Effector CD4-positive, alpha-beta T cell (primary cell): ENCODE results near the gene PNLIPRP3. TPM values are rescaled to one million over a fixed set of nuclear protein-coding genes. Genes with fewer than 3 reads are reported as not detected.
"Not testable (repeated sequence)": the region's sequence is repeated elsewhere in the genome, so short reads cannot be mapped to it uniquely, and the experiment has no call there.

Experiments
- DNase-seq: peaks from one replicate; pipeline ENCODE4 v3.0.0-alpha.2; 2020
- total RNA-seq: gene quantifications from one replicate; lab custom pipeline; 2026; lab: John Stamatoyannopoulos, UW

PNLIPRP3 gene
- not detected for total RNA-seq

GRCh38 chr10:116427671-116428070 lies at the start of gene PNLIPRP3:
Gene PNLIPRP3 (plus strand): TSS chr10:116427847. CDS start chr10:116428013, 166 bp downstream.
- DNase-seq, result no peak

GRCh38 chr10:116382290-116382689 lies 45.4 kb upstream of the PNLIPRP3 start:
- DNase-seq, result no peak

DNA sequence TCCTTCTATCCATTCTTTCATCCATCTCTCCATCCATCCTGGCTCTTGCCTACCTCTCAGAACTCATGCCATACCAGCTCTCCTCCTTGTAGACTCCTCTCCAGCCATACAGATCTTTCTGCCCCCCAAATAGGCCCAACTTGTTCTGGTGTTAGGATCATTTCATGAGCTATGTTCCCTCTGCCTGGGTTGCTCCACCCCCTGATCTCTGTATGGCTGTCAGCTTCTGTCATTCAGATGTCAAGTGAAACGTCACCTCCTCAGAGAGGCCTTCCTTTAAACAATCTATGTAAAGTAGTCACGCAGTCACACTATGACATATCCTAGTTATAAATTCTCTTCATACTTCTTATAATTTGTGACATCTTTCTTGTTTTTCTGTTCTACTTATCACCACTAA lies 42.3 kb upstream of the PNLIPRP3 start:
- DNase-seq, result no peak

- no peak for DNase-seq
Measured at GRCh38 chr10:116385994-116386809, 41.4 kb upstream of the PNLIPRP3 start.

GRCh38 chr10:116393246-116393831 lies 34.3 kb upstream of the PNLIPRP3 start:
- DNase-seq, result not testable (repeated sequence)

DNA sequence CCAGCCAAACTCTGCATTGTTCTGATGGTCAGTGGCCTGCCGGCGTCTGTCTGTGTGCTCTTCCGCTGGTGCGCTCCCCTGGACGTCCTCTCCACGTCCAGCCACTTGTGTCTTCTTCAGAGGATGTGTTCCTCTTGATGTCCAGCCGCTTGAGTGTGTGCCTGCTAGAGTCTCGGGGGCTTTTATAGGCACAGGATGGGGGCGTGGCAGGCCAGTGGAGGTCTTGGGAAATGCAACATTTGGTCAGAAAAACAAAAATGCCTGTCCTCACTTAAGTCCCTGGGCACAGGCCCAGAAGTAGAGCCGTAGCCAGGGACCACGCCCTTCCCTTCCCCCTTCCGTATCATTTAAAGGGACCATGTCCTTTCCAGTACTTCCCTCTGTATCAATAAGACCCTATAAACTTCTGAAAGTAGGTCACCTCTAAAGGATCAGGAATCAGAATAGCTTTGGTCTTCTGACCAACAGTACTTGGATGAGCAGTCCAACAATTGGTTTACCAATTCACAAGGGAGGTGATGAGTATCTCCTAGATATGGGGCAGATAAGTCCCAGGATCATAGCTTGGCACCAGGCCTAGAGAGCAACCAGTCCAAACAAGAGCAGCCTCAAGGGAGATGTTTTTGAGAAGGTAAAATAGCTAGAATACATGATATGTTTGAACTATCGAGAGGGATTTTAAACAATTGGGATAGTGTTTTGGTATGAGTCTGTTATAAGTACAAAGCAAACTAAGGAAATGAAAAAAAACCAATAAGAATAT lies 32.2 kb upstream of the PNLIPRP3 start:
- no peak for DNase-seq

GRCh38 chr10:116398224-116398623 lies 29.4 kb upstream of the PNLIPRP3 start:
- DNase-seq, result no peak

GRCh38 chr10:116402858-116403257 lies 24.8 kb upstream of the PNLIPRP3 start:
- no peak for DNase-seq

DNA sequence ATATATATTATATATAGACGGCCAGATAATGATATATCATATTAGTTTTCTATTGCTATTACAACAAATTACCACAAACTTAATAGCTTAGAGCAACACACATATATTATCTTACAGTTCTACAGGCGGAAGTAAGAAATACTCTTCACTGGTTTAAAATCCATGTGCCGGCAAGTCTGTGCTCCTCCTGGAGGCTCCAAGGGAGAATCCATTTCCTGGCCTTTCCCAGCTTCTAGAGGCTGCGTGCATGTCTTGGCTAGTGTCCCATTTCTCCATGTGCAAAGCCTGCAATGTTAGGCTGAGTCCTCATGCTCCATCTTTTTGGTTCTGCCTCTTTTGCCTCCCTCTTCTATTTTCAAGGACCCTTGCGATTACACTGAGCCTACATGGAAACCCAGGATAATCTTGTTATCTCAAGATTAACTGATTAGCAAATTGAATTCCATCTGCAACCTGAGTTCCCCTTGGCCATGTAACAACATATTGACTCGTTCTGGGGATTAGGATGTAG lies 23.9 kb upstream of the PNLIPRP3 start:
- DNase-seq, result no peak

DNA sequence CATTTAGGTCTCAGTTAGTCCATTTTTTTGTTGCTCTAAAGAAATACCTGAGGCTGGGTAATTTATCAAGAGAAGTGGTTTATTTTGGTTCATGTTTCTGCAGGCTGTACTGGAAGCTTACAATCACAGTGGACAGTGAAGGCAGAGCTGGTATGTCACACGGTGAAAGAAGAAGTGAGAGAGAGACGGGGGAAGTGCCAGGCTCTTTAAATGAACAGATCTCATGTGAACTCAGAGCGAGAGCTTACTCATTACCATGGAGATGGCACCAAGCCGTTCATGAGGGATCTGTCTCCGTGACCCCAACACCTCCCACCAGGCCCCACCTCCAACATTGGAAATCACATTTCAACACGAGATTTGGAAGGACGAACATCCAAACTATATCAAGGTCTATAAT lies 18.9 kb upstream of the PNLIPRP3 start:
- DNase-seq, result no peak

GRCh38 chr10:116410351-116410750 lies 17.3 kb upstream of the PNLIPRP3 start:
- DNase-seq, result no peak

DNA sequence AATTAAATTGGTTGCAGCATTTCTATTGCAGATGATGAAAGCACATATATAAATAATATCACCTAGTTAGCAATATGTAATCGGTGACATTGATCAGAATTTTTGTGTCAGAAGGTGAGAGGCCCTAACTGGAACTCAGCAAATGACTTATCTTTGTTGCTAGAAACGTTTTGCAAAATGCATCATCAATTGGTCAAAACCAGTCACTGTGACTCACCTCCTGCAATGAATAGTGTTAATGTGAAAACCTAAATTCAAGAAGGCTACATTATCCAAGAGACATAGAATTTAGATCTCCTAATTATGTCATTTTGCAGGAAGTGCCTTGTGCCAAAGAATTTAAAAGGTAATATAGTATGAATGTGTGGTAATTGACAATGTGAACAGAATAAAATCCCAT lies 9.8 kb upstream of the PNLIPRP3 start:
- DNase-seq, result no peak

GRCh38 chr10:116418389-116418788 lies 9.3 kb upstream of the PNLIPRP3 start:
- no peak for DNase-seq

- no peak for DNase-seq
Measured at GRCh38 chr10:116421815-116422214, 5.8 kb upstream of the PNLIPRP3 start.

DNA sequence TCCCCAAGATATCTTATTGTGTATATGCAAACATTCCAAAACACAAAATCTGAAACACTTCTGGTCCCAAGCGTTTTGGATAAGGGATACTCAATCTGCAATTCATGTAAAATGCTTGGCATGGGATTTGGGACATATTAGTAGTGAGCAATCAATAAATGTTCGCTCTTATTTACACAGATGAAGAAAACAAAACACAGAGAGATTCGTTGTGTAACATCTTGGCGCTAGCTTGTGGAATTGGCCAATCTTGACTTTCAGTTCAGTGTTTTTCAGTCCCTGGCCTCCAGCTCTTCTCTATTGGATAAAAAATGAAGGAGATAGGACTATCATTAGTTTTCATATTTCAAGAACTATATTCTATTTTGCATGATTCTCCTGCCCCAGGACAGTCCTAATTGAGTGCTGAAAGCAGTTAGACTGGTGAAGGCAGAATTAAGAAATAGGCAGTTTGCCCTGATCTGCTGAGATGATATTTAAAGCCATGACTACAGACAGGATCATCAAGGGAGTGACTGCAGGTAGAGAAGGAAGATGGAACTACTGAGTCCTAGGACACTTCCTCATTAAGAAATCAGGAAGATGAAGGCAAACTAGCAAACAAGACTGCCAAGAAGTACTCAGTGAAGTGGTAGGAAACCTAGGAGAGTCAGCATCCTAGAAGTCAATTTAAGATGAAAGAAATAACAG lies 1.8 kb downstream of the PNLIPRP3 start:
- no peak for DNase-seq

GRCh38 chr10:116430288-116430687 lies 2.6 kb downstream of the PNLIPRP3 start:
- no peak for DNase-seq

- no peak for DNase-seq
Measured at GRCh38 chr10:116431598-116431997, 4.0 kb downstream of the PNLIPRP3 start.

- no peak for DNase-seq
Measured at GRCh38 chr10:116437076-116437692, 9.5 kb downstream of the PNLIPRP3 start.

DNA sequence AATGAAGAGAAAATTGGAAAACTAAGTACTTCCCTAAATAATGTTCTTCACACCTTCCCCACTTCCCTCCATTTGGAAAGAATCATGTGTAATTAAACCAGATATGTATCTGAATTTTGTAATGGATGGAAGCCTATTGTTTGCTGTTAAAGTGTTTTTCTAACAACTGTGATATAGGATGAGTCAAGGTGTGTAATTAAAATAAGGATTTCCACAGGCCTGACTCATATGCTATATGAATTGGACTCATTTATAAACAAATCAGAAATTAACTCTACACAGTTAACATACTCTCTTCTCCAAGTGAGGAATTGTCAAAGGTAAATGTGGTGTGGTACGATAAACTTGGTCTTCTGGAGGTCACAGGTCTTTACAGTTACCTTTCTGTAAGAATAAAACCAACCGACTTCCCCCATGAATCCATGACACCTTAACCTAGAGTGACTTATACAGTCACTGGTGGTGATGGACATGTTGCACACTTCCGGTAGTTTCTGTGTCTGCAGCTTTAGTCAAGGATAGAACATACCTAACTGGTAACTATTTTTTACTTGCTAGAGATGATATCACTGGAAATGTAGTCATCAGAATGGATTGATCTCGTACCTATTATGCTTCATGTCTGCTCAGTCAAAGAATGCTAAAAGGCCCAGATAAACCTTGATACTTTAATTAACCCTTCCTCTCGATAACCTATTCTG lies 12.8 kb downstream of the PNLIPRP3 start:
- DNase-seq, result no peak

DNA sequence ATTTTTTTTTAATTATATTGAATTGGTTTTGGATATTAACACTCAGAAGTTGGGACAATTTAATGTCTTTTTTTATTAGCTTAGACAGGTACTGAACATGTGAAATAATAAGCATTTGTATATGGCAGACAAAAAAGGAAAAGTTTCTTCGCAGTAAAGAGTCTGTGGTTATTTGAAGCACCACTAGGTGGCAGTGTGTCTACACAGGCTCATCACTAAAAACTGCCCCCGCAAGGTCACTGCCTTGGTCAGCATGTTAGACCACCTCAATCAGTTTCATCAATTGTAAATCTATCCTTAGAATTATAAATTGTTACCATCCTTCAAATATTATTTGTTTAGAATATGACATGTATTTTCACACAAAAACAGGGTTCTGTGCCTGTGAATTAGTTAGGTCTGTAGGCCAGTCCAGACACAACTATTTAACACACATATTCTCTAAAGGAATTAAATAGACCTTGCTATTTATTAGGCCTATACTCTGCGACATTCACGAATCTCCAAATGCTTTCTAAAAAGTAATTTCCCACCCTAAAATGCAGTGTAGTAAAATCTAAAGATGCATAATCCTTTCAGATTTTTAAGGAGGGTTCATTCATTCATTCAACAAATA lies 17.0 kb downstream of the PNLIPRP3 start:
- no peak for DNase-seq

DNA sequence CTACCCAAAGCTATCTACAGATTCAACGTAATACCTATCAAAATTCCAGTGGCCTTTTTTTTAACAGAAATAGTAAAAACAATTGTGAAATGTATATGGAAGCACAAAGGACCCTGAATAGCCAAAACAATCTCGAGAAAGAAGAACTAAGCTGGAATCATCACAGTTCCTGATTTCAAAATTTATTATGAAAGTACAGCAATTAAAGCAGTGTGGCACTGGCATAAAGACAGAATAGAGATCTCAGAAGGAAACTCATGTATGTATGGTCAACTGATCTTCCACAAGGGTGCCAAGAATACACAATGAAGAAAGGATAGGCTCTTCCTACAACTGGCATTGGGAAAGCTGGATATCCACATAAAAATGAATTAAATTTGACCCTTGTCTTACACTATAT lies 23.2 kb downstream of the PNLIPRP3 start:
- DNase-seq, result no peak
